IMR-90 (cell line): ENCODE data around the gene MEF2D. TPM values are rescaled to one million over a fixed set of nuclear protein-coding genes. Genes with fewer than 3 reads are reported as not detected.

ENCODE experiments used
- ATAC-seq: fragments of 200-7000 bp; cut with Tn5 transposase; 2 replicates; pipeline ENCODE4 v1.9.1; 2020; ENCODE audit warnings: low read depth, mild to moderate bottlenecking, moderate library complexity
- BruUV-seq: library from RNA; stranded (reverse); fragments of 400-500 nt; replicated peaks from 2 replicates; lab custom pipeline; 2021; lab: Mats Ljungman, UMichigan
- CTCF ChIA-PET: fragments of 300-600 bp; formaldehyde crosslinking; extraction: SDS; loops from one replicate; lab custom pipeline; 2021; ENCODE audit warnings: antibody characterized with exemption; lab: Yijun Ruan, JAX
- POLR2A ChIA-PET: fragments of 300-600 bp; sonication (Branson Sonifier 250); formaldehyde crosslinking; loops from one replicate; lab custom pipeline; 2022; ENCODE audit warnings: antibody characterized with exemption; ENCODE audit not compliant: unreplicated experiment; lab: Charles Lee
- DNase-seq: peaks from one replicate; pipeline ENCODE4 v3.0.0; 2013
- H2AFZ ChIP-seq: replicated peaks from 2 replicates; pipeline ENCODE3; 2013; ENCODE audit warnings: low read length, mild to moderate bottlenecking; ENCODE audit not compliant: poor library complexity
- H2AK5ac ChIP-seq: 2 replicates; pipeline ENCODE4 v1.6.1; 2013; ENCODE audit warnings: low read depth, low read length, inconsistent platforms
- H2AK9ac ChIP-seq: replicated peaks from 2 replicates; pipeline ENCODE3; 2013; ENCODE audit warnings: mild to moderate bottlenecking, low read depth, low read length, moderate library complexity; ENCODE audit not compliant: poor library complexity
- H2BK120ac ChIP-seq: 2 replicates; pipeline ENCODE4 v1.6.1; 2013; ENCODE audit warnings: low read depth, low read length, inconsistent platforms
- H2BK15ac ChIP-seq: 3 replicates; pipeline ENCODE4 v1.6.1; 2013; ENCODE audit warnings: low read depth, low read length, inconsistent platforms
- H2BK20ac ChIP-seq: 2 replicates; pipeline ENCODE4 v1.6.1; 2013; ENCODE audit warnings: low read depth, mild to moderate bottlenecking, inconsistent platforms, low read length, moderate library complexity
- H2BK5ac ChIP-seq: 2 replicates; pipeline ENCODE4 v1.6.1; 2013; ENCODE audit warnings: mild to moderate bottlenecking, low read depth, low read length, inconsistent platforms; ENCODE audit not compliant: poor library complexity, severe bottlenecking
- H3K14ac ChIP-seq: replicated peaks from 2 replicates; pipeline ENCODE4 v1.6.1; 2013; ENCODE audit warnings: low read depth, low read length, inconsistent platforms
- H3K18ac ChIP-seq: 2 replicates; pipeline ENCODE4 v1.6.1; 2013; ENCODE audit warnings: low read depth, low read length, control low read depth
- H3K23ac ChIP-seq: 2 replicates; pipeline ENCODE4 v1.6.1; 2013; ENCODE audit warnings: low read depth, low read length, inconsistent platforms
- H3K27ac ChIP-seq: 2 replicates; pipeline ENCODE4 v1.5.1; 2013; ENCODE audit warnings: mild to moderate bottlenecking, control low read depth, low read length; ENCODE audit not compliant: insufficient read depth
- H3K27me3 ChIP-seq: 2 replicates; pipeline ENCODE4 v1.6.1; 2013; ENCODE audit warnings: low read length; ENCODE audit not compliant: control insufficient read depth, insufficient read depth
- H3K36me3 ChIP-seq: 2 replicates; pipeline ENCODE4 v1.6.1; 2013; ENCODE audit warnings: low read length, mixed read lengths; ENCODE audit not compliant: control insufficient read depth, insufficient read depth
- H3K4ac ChIP-seq: 2 replicates; pipeline ENCODE4 v1.6.1; 2013; ENCODE audit warnings: low read depth, low read length, inconsistent platforms
- H3K4me1 ChIP-seq: 2 replicates; pipeline ENCODE4 v1.6.1; 2013; ENCODE audit warnings: low read length, mixed read lengths; ENCODE audit not compliant: control insufficient read depth, insufficient read depth
- H3K4me2 ChIP-seq: 2 replicates; pipeline ENCODE4 v1.6.1; 2013; ENCODE audit warnings: low read depth, mild to moderate bottlenecking, control low read depth, low read length, moderate library complexity
- H3K4me3 ChIP-seq: 2 replicates; pipeline ENCODE4 v1.5.1; 2013; ENCODE audit warnings: low read depth, mild to moderate bottlenecking, control low read depth, low read length, moderate library complexity; ENCODE audit not compliant: insufficient read depth
- H3K56ac ChIP-seq: 2 replicates; pipeline ENCODE4 v1.6.1; 2013; ENCODE audit warnings: low read length, inconsistent platforms; ENCODE audit not compliant: insufficient read depth; ENCODE audit errors: extremely low read depth
- H3K79me1 ChIP-seq, 2 experiments: 2 replicates each; pipeline ENCODE4 v1.6.1; 2013; ENCODE audit warnings: low read length in 2 of 2, inconsistent platforms in 1 of 2, low read depth in 1 of 2
- H3K9ac ChIP-seq: 2 replicates; pipeline ENCODE4 v1.6.1; 2013; ENCODE audit warnings: low read depth, low read length, control low read depth
- H3K9me1 ChIP-seq: 2 replicates; pipeline ENCODE4 v1.6.1; 2013; ENCODE audit warnings: low read length, inconsistent platforms; ENCODE audit not compliant: insufficient read depth
- H3K9me3 ChIP-seq: 2 replicates; pipeline ENCODE4 v1.6.1; 2013; ENCODE audit warnings: low read length; ENCODE audit not compliant: control insufficient read depth, insufficient read depth
- H4K20me1 ChIP-seq: 2 replicates; pipeline ENCODE4 v1.6.1; 2013; ENCODE audit warnings: low read length, inconsistent platforms; ENCODE audit not compliant: insufficient read depth
- H4K5ac ChIP-seq: 2 replicates; pipeline ENCODE4 v1.6.1; 2013; ENCODE audit warnings: mild to moderate bottlenecking, low read depth, low read length, control low read depth
- H4K8ac ChIP-seq, 2 experiments: 2 replicates each; pipeline ENCODE4 v1.6.1; 2013; ENCODE audit warnings: low read depth in 2 of 2, low read length in 2 of 2, control low read depth in 1 of 2, inconsistent platforms in 1 of 2
- H4K91ac ChIP-seq: 2 replicates; pipeline ENCODE4 v1.6.1; 2013; ENCODE audit warnings: low read depth, low read length, inconsistent platforms; ENCODE audit not compliant: insufficient read depth
- BHLHE40 ChIP-seq: fragments of 150-350 bp; IDR thresholded peaks from 2 replicates; pipeline ENCODE4 v1.6.1; 2016; ENCODE audit warnings: mild to moderate bottlenecking, low read depth, low read length
- CEBPB ChIP-seq: IDR thresholded peaks from 2 replicates; pipeline ENCODE4 v1.6.1; 2012; ENCODE audit warnings: low read depth, low read length, improper control_type of control experiment
- CHD1 ChIP-seq: IDR thresholded peaks from 2 replicates; pipeline ENCODE4 v1.6.1; 2012; ENCODE audit warnings: low read depth, low read length, improper control_type of control experiment
- FOS ChIP-seq: fragments of 150-350 bp; IDR thresholded peaks from 2 replicates; pipeline ENCODE4 v1.6.1; 2016; ENCODE audit warnings: low read depth, low read length
- MAFK ChIP-seq: IDR thresholded peaks from 2 replicates; pipeline ENCODE4 v1.6.1; 2012; ENCODE audit warnings: low read depth, low read length, improper control_type of control experiment
- MAZ ChIP-seq: IDR thresholded peaks from 2 replicates; pipeline ENCODE4 v1.6.1; 2012; ENCODE audit warnings: low read depth, mild to moderate bottlenecking, low read length, improper control_type of control experiment, moderate library complexity, borderline replicate concordance
- MXI1 ChIP-seq: IDR thresholded peaks from 2 replicates; pipeline ENCODE4 v1.6.1; 2012; ENCODE audit warnings: low read depth, mild to moderate bottlenecking, low read length, moderate library complexity, borderline replicate concordance
- NFE2L2 ChIP-seq: fragments of 150-350 bp; IDR thresholded peaks from 2 replicates; pipeline ENCODE4 v1.6.1; 2016; ENCODE audit warnings: low read depth, mild to moderate bottlenecking, low read length
- POLR2A ChIP-seq: IDR thresholded peaks from 2 replicates; pipeline ENCODE4 v1.6.1; 2012; ENCODE audit warnings: mild to moderate bottlenecking, low read depth, low read length
- RAD21 ChIP-seq: IDR thresholded peaks from 2 replicates; pipeline ENCODE4 v1.6.1; 2012; ENCODE audit warnings: low read length, improper control_type of control experiment
- RCOR1 ChIP-seq: IDR thresholded peaks from 2 replicates; pipeline ENCODE4 v1.6.1; 2012; ENCODE audit warnings: mild to moderate bottlenecking, low read length, improper control_type of control experiment; ENCODE audit not compliant: insufficient replicate concordance
- SMC3 ChIP-seq: fragments of 150-350 bp; IDR thresholded peaks from 2 replicates; pipeline ENCODE4 v1.6.1; 2016; ENCODE audit warnings: low read depth, mild to moderate bottlenecking, antibody characterized with exemption, low read length, moderate library complexity
- WGBS, 2 experiments: methylation state at CpG; one replicate each; pipeline versions ENCODE4 v1.1.5 to v1.1.7; 2013; ENCODE audit warnings: missing lambda C conversion rate in 2 of 2; ENCODE audit not compliant: insufficient read length in 1 of 2; ENCODE audit errors: extremely low coverage in 2 of 2; 5-methylcytosine and 5-hydroxymethylcytosine counted together
- dilution Hi-C: fragments of 300-500 bp; cut with HindIII; formaldehyde crosslinking; loops from one replicate; pipeline ENCODE4 v1.14.3; 2018; ENCODE audit warnings: low sequenced_read_pairs; ENCODE audit not compliant: unreplicated experiment
- in situ Hi-C: fragments of 300-500 bp; cut with MboI; formaldehyde crosslinking; loops from 3 replicates; pipeline ENCODE4 v1.14.3; 2019; ENCODE audit warnings: low sequenced_read_pairs, inconsistent platforms, mixed read lengths
- intact Hi-C: fragments of 100-400 bp; cut with micrococcal nuclease; formaldehyde crosslinking; loops from 2 replicates; pipeline ENCODE4 v1.10.0; 2022
- polyA plus RNA-seq, 3 experiments: library from polyadenylated mRNA; depleted of rRNA; stranded (reverse); fragments of >200 nt; gene quantifications; 2 replicates each; pipeline ENCODE4 v1.2.3, GENCODE V29; 2012; ENCODE audit warnings: low replicate concordance in 1 of 3
- total RNA-seq: library from RNA; depleted of rRNA; stranded (reverse); fragments of >200 nt; gene quantifications from 2 replicates; pipeline ENCODE4 v1.2.3, GENCODE V29; 2012
- TF ChIP-seq, protein P1 (sequence below): conservative IDR thresholded peaks from 2 replicates; pipeline ENCODE4 v1.5.1; 2012; ENCODE audit warnings: mild to moderate bottlenecking, low read depth, low read length, improper control_type of control experiment
- TF ChIP-seq, protein P2 (sequence below): fragments of 150-350 bp; IDR thresholded peaks from 2 replicates; pipeline ENCODE4 v1.6.1; 2017; ENCODE audit warnings: mild to moderate bottlenecking, antibody characterized with exemption, low read length, low read depth

Gene MEF2D
- total and polyA plus RNA-seq, 2 of the 4 experiments (the other 2 are of a cell fraction): 2.9 to 20.0 TPM

DNA sequence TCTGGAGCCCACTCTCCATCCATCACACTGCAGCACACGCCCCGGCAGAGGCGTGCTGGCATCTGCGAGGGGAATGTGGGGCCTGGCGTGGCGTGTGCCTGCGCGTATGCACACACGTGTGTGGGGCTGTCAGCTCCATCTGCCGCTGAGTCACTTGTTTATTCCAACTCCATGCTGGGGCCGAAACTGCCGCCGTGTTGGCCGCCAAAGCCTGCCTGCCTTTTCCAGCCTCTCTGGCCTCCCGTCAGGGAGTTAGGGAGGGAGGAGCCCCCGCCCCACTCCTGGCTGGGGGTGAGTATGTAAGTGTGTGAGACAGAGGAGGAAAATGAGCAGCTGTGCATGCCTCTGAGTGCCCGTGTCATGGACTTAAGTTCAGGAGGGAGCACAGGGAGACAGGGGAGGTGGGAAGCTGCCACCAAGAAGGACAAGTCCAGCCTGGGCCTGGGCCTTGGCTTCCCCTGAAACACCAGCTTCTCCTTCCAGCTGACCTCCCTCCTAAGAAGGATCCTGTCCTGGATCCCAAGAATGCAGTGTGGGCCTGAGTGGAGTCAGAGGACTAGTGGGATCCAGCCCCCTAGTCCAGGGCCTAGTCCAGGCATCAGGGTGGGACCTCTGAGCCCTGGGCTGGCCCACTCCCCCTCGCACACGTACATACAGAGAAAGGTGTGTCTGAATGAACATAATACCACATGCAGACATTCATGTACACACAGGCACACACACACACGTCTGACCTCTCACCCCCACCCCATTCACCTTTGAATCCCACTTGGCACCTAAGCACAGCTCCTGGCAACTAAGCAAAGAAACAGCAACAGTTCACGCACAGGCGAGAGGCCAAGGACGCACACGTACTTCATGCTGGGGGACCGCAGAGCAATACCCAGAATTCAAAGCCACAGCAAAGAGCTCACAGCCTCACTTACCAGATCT is 24.7 kb downstream of the MEF2D start:
- Histone ChIP-seq H3K4me2 (peak overlapping the region; percentile 19; the same call in 1 of the 2 replicates), H2AFZ (peak overlapping the region; percentile 74), H3K14ac (peak overlapping the region; percentile 75), H3K4me1 (peaks cover 28% of the 10 kb centered on the region), H4K20me1 (peaks cover 57% of the 10 kb centered on the region), H3K79me1 (peaks cover 37 to 81% of the 10 kb centered on the region in 2 experiments), H4K91ac (peak overlapping the region; percentile 75), H3K9ac (peak overlapping the region; percentile 5), H4K8ac (peak overlapping the region; percentile 26 to 30; a peak in 3 of 4 replicates), H2BK20ac (peak overlapping the region; percentile 59; the same call in 1 of the 2 replicates), H2BK120ac (peak overlapping the region; percentile 45), H2AK9ac (peak overlapping the region; percentile 83), H3K4ac (peak overlapping the region; percentile 90), H2AK5ac (peak overlapping the region; percentile 94), H3K23ac (peak overlapping the region; percentile 73; the same call in 1 of the 2 replicates), H3K27me3 (no peaks in the 10 kb centered on the region), H3K9me3 (no peaks in the 10 kb centered on the region), H2BK15ac (peak overlapping the region; percentile 42; the same call in 2 of the 3 replicates), H3K56ac (peak overlapping the region; percentile 53), H3K27ac (peak overlapping the region; percentile 72), H4K5ac (peak overlapping the region; percentile 8; the same call in 1 of the 2 replicates), H2BK5ac (peak overlapping the region; percentile 90), H3K9me1 (peaks cover 29% of the 10 kb centered on the region), H3K4me3 (no peak overlapping the region), H3K36me3 (peaks cover 82% of the 10 kb centered on the region), H3K18ac (peak overlapping the region; percentile 12)
- 35% methylated on average over 6 of the region's 25 CpGs; no CpG with 5 or more reads in 1 of the 2 experiments for WGBS, 2 experiments
- intact Hi-C loops (loop anchor here (1.0 to 2.0 kb wide), 3 partner anchors 24 to 133 kb away; partner anchors contain the start of gene MEF2D), in situ Hi-C loops (no loop called here), dilution Hi-C loops (no loop called here)
- CTCF ChIA-PET: interaction anchor here (1.3 kb wide), 1 partner anchor 90 kb away, joined by 5 read pairs; no protein-coding TSS in a partner anchor
- ATAC-seq (peak; percentile 95), DNase-seq (peak; percentile 99)
- POLR2A ChIA-PET: interaction anchor here (0.6 to 1.1 kb wide), 2 partner anchors 18 to 25 kb away, joined by 3 to 4 read pairs; partner anchors contain the start of gene MEF2D
- BruUV-seq: no TSS peak
- TF ChIP-seq, protein P1, sequence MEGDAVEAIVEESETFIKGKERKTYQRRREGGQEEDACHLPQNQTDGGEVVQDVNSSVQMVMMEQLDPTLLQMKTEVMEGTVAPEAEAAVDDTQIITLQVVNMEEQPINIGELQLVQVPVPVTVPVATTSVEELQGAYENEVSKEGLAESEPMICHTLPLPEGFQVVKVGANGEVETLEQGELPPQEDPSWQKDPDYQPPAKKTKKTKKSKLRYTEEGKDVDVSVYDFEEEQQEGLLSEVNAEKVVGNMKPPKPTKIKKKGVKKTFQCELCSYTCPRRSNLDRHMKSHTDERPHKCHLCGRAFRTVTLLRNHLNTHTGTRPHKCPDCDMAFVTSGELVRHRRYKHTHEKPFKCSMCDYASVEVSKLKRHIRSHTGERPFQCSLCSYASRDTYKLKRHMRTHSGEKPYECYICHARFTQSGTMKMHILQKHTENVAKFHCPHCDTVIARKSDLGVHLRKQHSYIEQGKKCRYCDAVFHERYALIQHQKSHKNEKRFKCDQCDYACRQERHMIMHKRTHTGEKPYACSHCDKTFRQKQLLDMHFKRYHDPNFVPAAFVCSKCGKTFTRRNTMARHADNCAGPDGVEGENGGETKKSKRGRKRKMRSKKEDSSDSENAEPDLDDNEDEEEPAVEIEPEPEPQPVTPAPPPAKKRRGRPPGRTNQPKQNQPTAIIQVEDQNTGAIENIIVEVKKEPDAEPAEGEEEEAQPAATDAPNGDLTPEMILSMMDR: no peak
- no peak for TF ChIP-seq MAFK
- TF ChIP-seq FOS: peak; percentile 98
- TF ChIP-seq POLR2A: peak; percentile 62
- TF ChIP-seq CEBPB: no peak
- peak; percentile 97 for TF ChIP-seq CHD1
- TF ChIP-seq, protein P2, sequence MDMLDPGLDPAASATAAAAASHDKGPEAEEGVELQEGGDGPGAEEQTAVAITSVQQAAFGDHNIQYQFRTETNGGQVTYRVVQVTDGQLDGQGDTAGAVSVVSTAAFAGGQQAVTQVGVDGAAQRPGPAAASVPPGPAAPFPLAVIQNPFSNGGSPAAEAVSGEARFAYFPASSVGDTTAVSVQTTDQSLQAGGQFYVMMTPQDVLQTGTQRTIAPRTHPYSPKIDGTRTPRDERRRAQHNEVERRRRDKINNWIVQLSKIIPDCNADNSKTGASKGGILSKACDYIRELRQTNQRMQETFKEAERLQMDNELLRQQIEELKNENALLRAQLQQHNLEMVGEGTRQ: peak; percentile 74
- TF ChIP-seq BHLHE40: peak; percentile 98
- peak; percentile 27; the same call in 1 of the 2 replicates for TF ChIP-seq SMC3
- TF ChIP-seq RCOR1: peak; percentile 96
- peak; percentile 100 for TF ChIP-seq MXI1
- TF ChIP-seq NFE2L2: peak; percentile 76; the same call in 1 of the 2 replicates
- peak; percentile 100 for TF ChIP-seq MAZ
- TF ChIP-seq RAD21: peak; percentile 25
